SKM-1 (cell line): ENCODE results near the gene ATR.

Experiments used
- DNase-seq: peaks from one replicate; lab custom pipeline; 2025; ENCODE audit not compliant: unreplicated experiment; lab: John Stamatoyannopoulos, UW

Gene ATR

DNA sequence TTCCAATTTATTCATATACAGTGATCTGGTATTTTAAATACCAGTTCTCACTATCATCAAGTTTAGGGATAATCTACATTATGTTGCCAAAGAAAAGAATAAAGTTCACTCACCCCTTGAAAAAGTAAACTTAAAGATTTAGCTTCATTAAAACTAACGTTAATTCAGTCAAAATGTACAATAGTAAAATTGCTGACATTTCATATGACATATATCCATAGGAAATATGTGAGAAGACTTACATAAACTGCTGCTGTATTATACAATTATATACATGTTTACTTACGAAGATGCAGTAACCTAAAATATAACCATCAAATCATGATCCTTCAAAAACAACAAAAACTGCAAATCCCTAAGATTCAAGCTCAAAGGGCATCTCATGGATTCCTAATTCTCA, 44.0 kb downstream of the ATR start:
- DNase-seq, result no peak

- DNase-seq, result no peak
Observed at GRCh38 chr3:142530296-142530695, 48.2 kb downstream of the ATR start.

GRCh38 chr3:142523921-142524566, 54.5 kb downstream of the ATR start:
- DNase-seq, result no peak

DNA sequence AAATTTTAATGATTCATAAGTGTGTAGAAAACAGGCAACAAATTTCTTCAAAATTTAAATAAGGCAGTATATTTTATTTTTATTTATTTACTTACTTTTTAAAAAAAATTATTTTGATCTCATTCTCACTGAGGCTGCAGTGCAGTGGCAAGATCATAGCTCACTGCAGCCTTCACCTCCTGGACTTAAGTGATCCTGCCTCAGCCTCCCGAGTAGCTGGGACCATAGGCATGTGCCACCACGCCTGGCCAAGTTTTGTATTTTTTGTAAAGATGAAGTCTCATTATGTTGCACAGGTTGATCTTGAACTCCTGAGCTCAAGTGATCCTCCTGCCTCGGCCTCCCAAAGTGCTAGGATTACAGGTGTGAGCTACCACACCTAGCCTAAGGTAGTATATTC, 69.5 kb downstream of the ATR start:
- no peak for DNase-seq

DNA sequence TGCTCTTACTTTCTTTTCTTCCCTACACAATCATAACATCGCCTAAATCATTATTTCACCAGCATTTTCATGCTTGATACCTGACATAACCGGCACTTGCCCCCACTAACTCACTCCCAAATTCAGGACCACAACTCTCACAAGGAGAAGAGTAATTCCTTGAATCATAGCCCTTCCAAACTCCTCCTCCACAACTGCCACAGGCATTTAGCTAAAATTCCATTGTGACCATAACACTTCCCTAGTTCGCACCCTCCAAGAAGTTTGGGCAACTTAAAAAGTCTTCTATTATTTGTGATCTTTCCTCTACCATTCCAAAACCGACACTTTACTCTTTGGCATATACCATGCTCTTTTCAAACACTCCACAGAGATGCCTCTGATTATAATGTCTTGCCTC, 71.3 kb downstream of the ATR start:
- DNase-seq, result no peak

GRCh38 chr3:142502187-142502985, 76.1 kb downstream of the ATR start:
- DNase-seq, result no peak

DNA sequence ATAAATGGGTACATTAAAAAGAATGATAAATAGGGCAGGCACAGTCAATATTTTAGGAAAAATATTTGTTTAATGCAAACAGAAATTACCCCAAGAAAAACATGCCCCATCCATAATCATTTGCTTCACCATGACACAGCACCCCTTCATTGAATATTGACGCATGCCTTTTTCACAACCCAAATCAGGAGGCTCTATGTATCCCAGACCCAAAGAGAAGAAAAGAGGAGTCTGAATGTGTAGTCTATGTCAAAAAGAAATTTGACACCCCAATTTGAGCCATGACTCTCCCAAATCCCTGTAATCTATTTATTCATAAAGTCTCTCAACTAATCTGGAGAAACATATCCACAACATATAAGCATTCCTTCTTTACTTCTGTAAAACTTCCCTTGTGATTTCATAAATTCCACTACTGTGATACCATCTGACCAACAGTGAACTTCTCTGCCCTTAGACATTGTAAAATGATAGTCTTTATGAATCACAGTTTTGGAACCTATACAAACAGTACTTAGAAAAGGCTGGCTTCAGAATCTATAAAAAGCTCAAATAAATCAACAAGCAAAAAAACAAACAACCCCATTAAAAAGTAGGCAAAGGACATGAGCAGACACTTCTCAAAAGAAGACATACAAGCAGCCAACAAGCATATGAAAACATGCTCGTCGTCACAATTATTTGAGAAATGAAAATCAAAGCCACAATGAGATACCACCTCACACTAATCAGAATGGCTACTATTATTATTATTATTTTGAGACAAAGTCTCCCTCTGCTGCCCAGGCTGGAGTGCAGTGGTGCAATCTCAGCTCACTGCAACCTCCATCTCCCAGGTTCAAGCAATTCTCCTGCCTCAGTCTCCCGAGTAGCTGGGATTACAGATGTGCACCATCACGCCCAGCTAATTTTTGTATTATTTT, 77.3 kb downstream of the ATR start:
- no peak for DNase-seq

GRCh38 chr3:142500211-142500610, 78.3 kb downstream of the ATR start:
- no peak for DNase-seq

- no peak for DNase-seq
Observed at GRCh38 chr3:142498397-142499180, 79.9 kb downstream of the ATR start.

DNA sequence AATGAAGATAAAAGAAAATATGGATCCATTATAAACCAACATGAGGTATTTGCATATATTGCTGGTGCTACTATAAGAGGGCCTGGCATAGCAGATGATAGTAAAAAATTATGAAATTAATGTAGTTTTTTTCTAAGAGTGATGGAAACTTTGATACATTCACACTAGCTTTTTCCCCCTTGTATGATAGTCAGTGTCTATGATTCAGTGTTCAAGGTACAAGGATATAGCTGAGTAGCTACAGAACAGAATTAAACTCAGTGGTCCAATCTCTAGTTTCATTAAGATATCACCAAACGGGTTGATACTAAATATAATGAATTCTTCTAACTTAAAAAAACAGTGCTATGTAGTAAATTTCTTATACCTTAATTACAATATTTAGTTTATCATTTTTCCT, 80.8 kb downstream of the ATR start:
- DNase-seq, result no peak

DNA sequence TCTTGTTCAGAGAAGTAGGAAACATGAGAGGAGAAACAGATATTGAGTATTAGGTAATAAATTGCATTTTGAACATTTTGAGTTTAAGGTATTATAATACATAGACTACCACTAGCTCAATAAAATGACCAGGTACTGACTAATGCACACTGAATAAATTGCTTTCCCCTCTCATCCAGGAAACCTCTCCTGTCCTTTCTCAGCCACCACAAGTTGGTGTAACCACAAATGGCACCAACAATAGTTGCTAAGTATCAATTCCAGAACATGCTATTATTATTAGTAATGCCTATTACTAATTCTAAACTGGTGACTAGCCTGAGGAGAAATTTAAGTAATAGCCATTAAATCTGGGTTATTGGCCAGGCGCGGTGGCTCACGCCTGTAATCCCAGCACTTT, 83.4 kb downstream of the ATR start:
- DNase-seq, result no peak

GRCh38 chr3:142492184-142492583, 86.3 kb downstream of the ATR start:
- no peak for DNase-seq

DNA sequence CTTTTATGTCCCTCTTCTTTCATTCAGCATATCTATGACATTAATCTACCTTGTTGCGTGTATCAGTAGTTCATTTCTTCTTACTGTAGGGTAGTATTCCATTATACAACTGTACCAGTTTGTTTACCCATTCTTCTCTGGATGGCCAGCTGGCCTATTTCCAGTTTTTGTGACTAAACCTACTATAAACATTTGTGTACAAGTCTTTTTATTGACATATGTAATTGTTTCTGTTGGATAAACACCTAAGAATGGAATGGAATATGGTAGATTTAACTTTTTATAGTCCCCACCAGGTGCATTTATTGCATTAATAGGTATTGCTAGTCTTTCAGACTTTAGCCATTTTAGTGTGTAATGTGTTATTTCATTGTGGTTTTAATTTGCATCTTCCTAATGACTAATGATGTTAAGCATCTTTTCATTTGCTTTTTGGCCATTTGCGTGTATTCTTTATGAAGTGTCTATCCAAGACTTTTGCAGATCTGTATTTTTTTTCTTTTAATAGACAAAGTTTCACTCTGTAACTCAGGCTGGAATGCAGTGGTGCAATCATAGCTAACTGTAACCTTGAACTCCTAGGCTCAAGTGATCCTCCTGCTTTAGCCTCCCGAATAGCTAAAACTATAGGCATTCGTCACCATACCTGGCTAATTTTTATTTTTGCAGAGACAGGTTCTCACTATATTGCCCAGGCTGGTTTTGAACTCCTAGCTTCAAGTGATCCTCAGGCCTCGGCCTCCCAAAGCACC, 88.8 kb downstream of the ATR start:
- DNase-seq, result no peak

- no peak for DNase-seq
Observed at GRCh38 chr3:142484912-142485435, 93.6 kb downstream of the ATR start.

DNA sequence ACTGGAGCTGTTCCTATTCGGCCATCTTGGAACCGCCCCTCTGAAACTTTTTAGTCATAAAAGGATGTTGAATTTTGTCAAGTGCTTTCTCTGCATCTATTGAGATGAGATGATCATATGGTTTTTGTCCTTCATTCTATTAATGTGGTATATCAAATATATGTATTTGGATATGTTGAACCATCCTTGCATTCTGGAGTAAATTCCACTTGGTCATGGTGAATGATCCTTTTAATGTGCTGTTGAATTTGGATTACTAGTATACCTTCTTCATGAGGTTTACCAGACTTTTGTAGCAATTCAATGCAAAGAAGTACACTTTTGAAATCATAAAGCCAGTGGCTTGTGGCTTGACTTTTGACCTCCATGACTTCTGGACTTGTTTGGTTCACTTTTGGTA, 97.3 kb downstream of the ATR start:
- no peak for DNase-seq

- DNase-seq, result no peak
Observed at GRCh38 chr3:142470826-142471225, 107.7 kb downstream of the ATR start.

GRCh38 chr3:142468456-142468855, 110.1 kb downstream of the ATR start:
- no peak for DNase-seq

- DNase-seq, result no peak
Observed at GRCh38 chr3:142467768-142468167, 110.8 kb downstream of the ATR start.

- no peak for DNase-seq
Observed at GRCh38 chr3:142460689-142461088, 117.8 kb downstream of the ATR start.

DNA sequence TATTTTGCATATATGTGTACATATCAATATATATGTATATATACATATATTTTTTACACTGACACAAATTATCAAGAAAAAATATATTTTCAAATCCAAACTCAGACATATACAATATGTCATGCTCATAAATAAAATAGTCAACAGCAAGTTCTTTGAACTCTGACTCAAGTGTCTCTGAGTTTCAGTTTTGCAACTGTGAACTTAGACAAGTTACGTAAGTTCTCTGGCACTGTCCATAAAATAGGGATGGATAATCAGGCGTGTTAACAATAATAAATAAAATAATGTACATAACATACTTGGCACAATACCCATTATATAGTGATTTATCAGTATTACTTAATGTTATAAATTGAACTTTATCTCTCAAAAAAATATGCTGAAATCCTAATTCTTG, 118.6 kb downstream of the ATR start:
- DNase-seq, result no peak
